ENCODE results near the gene BCAS3. TPM values are rescaled to one million over a fixed set of nuclear protein-coding genes. Genes with fewer than 3 reads are reported as not detected.

BCAS3 gene
- total RNA-seq, 2 donors from 2014 or later, result 28.0 to 37.7 TPM

DNA sequence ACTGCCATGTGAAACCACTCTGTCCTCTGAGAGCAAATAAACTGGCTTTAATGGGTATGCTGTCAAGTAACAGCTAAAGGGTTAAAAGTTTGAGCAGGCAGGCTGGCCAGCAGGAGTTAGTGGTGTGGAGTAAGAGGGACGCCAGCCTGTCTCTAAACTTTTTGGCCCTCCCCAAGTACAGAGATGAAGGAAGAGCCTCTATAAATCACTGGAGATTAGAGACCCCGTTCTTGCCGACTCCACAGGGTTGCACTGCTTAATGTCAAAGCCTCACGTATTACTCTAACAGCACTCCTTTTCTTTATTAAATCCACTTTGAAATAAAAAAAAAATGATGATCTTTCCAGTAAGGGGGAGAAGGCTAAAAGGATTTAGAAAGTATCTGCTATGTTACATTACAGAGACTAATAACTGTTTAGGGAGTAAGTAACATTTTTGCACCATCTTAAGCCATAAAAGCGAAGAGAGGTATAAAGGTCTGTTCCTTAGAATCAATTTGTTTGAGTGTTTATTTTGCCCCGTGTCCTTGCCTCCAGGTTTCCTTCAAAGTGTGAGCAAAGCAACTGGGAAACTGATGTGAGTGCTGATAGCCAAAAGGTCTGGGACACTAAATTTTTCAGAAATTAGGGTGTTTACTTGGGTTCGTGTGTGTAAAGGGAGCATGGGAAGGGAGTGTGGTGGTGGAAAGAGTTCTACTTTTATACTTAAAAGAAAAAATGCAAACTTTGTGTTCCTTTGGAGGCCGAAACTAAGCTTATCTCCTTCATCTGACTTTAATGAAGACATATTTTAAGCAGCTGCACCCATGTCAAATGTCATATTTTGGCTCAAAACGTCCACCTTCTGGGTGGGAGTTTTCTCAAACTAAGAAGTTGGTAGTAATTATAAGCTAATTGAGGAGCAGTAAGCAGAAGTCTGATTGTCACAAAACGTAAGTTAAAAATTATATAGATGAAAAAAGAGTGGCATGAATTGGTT lies 612.0 kb downstream of the BCAS3 start:
- DNase-seq, result no peak
- WGBS, 2 experiments (ENCODE audit: insufficient coverage in 1 of 2, insufficient read length in 1 of 2), result 67 to 74% methylated on average over 4 to 10 of the region's 10 CpGs
- no peaks in the 10 kb centered on the region for H3K36me3 ChIP-seq (ENCODE audit: control insufficient read depth, insufficient read depth, low read length)
- no peak overlapping the region for H3K4me3 ChIP-seq (ENCODE audit: low read length)
- no peak for TF ChIP-seq CTCF (conservative IDR thresholded peaks at IDR 0.05)
- H3K36me3 Mint-ChIP-seq (ENCODE audit: low read depth), result no peaks in the 10 kb centered on the region
- peaks cover 66% of the 10 kb centered on the region for H3K27me3 Mint-ChIP-seq (ENCODE audit: insufficient read depth)
- H3K27me3 ChIP-seq (ENCODE audit: control insufficient read depth, insufficient read depth, low read length, poor library complexity, severe bottlenecking), result peaks cover 29% of the 10 kb centered on the region
- no peaks in the 10 kb centered on the region for H3K9me3 ChIP-seq (ENCODE audit: control insufficient read depth, low read length)
- H3K9ac ChIP-seq (ENCODE audit: extremely low read depth, low read length, poor library complexity, severe bottlenecking), result no peak overlapping the region
- no peak overlapping the region for H3K27ac ChIP-seq (ENCODE audit: low read depth, low read length)
- no peak overlapping the region for H3K27ac Mint-ChIP-seq
- no peaks in the 10 kb centered on the region for H3K9me3 Mint-ChIP-seq
- H3K4me1 ChIP-seq (ENCODE audit: control insufficient read depth, insufficient read depth, low read length), result peaks cover 25% of the 10 kb centered on the region
- no peak overlapping the region for H3K4me3 Mint-ChIP-seq
- peaks cover 37% of the 10 kb centered on the region for H3K4me1 Mint-ChIP-seq

DNA sequence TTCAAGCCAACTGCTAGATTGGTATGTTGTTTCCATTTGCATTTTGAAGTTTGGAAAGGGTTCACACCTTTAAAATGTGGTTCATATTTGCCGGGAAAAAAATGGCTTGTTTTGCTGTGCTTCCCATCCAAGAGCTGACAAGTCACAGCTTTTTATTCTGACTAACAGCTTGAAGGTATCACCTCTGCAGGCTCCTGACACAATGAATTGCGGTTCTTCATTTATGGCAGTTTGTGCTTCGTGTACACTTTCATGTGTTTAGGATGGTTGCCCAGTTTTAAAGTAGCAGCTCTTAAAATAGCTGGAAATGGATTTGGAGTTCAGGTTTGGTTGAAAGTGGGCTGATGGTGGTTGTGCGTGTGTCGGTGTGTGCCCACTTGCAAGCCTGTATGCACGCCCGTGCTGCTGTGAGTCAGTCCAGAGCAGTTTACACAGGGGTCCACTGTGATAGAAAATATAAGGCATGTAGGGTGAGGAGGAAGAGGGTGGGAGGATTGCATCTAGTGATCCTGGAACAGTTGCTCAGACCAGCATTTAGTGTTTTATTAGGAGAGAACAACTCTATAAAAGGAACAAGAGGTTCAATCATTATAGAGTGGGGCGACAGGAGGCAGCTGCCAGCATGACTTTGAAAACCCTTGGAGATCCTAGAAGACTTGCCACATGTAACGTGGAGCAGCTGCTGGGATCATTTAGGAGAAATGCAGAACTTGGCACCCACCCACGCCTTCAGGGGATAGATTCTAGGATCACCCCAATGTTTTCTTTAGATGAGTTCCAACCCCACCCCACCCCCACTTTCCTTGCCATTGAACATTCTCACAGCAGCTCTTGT lies 614.0 kb downstream of the BCAS3 start:
- peaks cover 31% of the 10 kb centered on the region for H3K27me3 ChIP-seq (ENCODE audit: control insufficient read depth, insufficient read depth, low read length, poor library complexity, severe bottlenecking)
- H3K9ac ChIP-seq (ENCODE audit: extremely low read depth, low read length, poor library complexity, severe bottlenecking), result no peak overlapping the region
- H3K4me1 Mint-ChIP-seq, result peaks cover 20% of the 10 kb centered on the region
- H3K4me3 Mint-ChIP-seq, result no peak overlapping the region
- TF ChIP-seq CTCF (conservative IDR thresholded peaks at IDR 0.05), result no peak
- H3K36me3 ChIP-seq (ENCODE audit: control insufficient read depth, insufficient read depth, low read length), result no peaks in the 10 kb centered on the region
- DNase-seq, result no peak
- no peak overlapping the region for H3K4me3 ChIP-seq (ENCODE audit: low read length)
- peaks cover 13% of the 10 kb centered on the region for H3K4me1 ChIP-seq (ENCODE audit: control insufficient read depth, insufficient read depth, low read length)
- no peak overlapping the region for H3K27ac Mint-ChIP-seq
- H3K27ac ChIP-seq (ENCODE audit: low read depth, low read length), result no peak overlapping the region
- H3K27me3 Mint-ChIP-seq (ENCODE audit: insufficient read depth), result peaks cover 71% of the 10 kb centered on the region
- no peaks in the 10 kb centered on the region for H3K36me3 Mint-ChIP-seq (ENCODE audit: low read depth)
- no peaks in the 10 kb centered on the region for H3K9me3 Mint-ChIP-seq
- H3K9me3 ChIP-seq (ENCODE audit: control insufficient read depth, low read length), result no peaks in the 10 kb centered on the region
- 93% methylated on average over 4 to 10 of the region's 10 CpGs for WGBS, 2 experiments (ENCODE audit: insufficient coverage in 1 of 2, insufficient read length in 1 of 2)

DNA sequence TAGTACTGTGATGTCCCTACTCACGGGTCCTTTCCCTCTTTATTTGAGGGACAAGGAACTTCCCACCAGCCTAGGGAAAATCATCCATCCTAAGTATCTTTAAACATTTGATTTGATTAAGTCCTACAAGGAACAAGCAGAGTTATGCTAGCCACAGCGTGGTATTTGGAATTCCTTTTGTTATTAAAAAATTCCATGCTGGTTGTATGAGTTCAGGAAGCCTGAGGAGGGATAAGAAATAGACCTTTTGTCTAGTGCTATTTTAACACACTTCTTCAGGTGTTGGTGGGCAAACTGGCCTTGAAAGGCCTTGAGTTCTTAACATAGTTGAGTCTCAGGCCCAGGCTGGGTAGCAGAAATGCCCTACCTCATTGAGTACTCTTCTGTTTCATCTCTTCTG lies 616.6 kb downstream of the BCAS3 start:
- Mint-ChIP-seq H3K4me3 (no peak overlapping the region), H3K27ac (no peak overlapping the region), H3K4me1 (peaks cover 16% of the 10 kb centered on the region), H3K27me3 (ENCODE audit: insufficient read depth) (peaks cover 58% of the 10 kb centered on the region), H3K36me3 (ENCODE audit: low read depth) (no peaks in the 10 kb centered on the region), H3K9me3 (no peaks in the 10 kb centered on the region)
- Histone ChIP-seq H3K36me3 (ENCODE audit: control insufficient read depth, insufficient read depth, low read length) (no peaks in the 10 kb centered on the region), H3K27me3 (ENCODE audit: control insufficient read depth, insufficient read depth, low read length, poor library complexity, severe bottlenecking) (peaks cover 9% of the 10 kb centered on the region), H3K9me3 (ENCODE audit: control insufficient read depth, low read length) (no peaks in the 10 kb centered on the region), H3K9ac (ENCODE audit: extremely low read depth, low read length, poor library complexity, severe bottlenecking) (no peak overlapping the region), H3K27ac (ENCODE audit: low read depth, low read length) (no peak overlapping the region), H3K4me3 (ENCODE audit: low read length) (no peak overlapping the region), H3K4me1 (ENCODE audit: control insufficient read depth, insufficient read depth, low read length) (peaks cover 11% of the 10 kb centered on the region)
- WGBS, 2 experiments (ENCODE audit: insufficient coverage in 1 of 2, insufficient read length in 1 of 2), result 71 to 89% methylated on average over 2 of the region's 2 CpGs
- DNase-seq, result no peak
- TF ChIP-seq CTCF (conservative IDR thresholded peaks at IDR 0.05), result no peak
